ENCODE measurements around the gene TMEFF1.
"Not testable (repeated sequence)": the region's sequence is repeated elsewhere in the genome, so short reads cannot be mapped to it uniquely, and the experiment has no call there.

Gene TMEFF1

DNA sequence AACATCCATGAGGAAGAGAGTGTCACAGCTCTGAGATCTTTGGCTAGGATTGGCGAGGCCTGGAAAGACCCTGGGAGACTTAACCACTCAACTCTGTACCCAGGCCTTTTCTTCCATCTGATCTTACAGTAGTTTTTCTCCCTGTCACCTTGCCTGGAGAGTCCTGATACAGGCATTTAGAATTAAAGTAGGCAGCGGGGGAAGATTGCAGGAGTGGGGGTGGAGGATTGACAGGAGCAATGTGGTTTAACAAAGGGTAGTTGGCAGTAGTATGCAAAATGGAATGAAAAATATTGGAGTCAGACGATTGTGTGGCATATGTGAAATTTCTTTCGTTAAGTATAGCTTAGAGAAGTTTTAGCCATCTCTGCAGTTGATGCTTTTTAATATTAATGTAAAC, 16.9 kb downstream of the TMEFF1 start:
- DNase-seq (ENCODE audit: low read depth), result no peak
- no peak overlapping the region for H3K4me3 ChIP-seq (ENCODE audit: low read depth, low read length)
- TF ChIP-seq, protein P1, sequence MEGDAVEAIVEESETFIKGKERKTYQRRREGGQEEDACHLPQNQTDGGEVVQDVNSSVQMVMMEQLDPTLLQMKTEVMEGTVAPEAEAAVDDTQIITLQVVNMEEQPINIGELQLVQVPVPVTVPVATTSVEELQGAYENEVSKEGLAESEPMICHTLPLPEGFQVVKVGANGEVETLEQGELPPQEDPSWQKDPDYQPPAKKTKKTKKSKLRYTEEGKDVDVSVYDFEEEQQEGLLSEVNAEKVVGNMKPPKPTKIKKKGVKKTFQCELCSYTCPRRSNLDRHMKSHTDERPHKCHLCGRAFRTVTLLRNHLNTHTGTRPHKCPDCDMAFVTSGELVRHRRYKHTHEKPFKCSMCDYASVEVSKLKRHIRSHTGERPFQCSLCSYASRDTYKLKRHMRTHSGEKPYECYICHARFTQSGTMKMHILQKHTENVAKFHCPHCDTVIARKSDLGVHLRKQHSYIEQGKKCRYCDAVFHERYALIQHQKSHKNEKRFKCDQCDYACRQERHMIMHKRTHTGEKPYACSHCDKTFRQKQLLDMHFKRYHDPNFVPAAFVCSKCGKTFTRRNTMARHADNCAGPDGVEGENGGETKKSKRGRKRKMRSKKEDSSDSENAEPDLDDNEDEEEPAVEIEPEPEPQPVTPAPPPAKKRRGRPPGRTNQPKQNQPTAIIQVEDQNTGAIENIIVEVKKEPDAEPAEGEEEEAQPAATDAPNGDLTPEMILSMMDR (IDR thresholded peaks at IDR 0.05; ENCODE audit: insufficient read depth, low read depth, low read length, missing control alignments), result no peak

DNA sequence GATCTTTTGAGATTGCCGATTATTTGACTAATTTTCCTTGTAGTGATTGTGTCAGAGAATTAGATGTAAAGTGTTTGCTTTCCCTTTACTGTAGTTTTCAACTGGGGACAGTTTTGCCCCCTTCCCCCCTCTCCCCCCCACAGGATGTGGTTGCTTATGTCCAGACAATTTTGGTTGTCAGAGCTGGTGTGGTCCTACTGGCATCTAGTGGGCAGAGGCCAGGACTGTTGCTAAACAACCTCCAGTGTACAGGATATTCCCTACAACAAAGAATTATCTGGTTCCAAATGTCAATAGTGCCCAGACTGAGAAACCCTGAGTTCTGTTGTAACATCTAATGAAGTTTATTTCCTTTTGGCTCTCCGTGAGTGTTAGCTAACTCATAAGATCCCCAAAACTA, 20.0 kb downstream of the TMEFF1 start:
- peak; percentile 8 for DNase-seq (ENCODE audit: low read depth)
- H3K4me3 ChIP-seq (ENCODE audit: low read depth, low read length), result no peak overlapping the region
- TF ChIP-seq, protein P1 (IDR thresholded peaks at IDR 0.05; ENCODE audit: insufficient read depth, low read depth, low read length, missing control alignments), result no peak

DNA sequence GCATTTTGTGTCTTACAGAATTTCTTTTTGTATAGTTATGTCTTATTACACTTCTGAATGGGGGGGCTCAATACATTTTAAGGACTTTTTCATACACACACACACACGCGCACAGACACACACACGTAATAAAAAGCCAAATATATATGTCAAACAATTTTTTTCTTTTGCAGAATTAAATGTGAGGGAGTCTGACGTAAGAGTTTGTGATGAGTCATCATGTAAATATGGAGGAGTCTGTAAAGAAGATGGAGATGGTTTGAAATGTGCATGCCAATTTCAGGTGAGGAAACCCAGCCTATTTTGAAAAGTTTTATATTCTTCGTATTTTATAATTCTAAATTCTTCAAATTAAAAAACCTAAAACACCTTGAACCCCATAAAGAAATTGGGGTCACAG, 25.6 kb downstream of the TMEFF1 start:
- no peak for DNase-seq (ENCODE audit: low read depth)
- H3K4me3 ChIP-seq (ENCODE audit: low read depth, low read length), result no peak overlapping the region
- TF ChIP-seq, protein P1 (IDR thresholded peaks at IDR 0.05; ENCODE audit: insufficient read depth, low read depth, low read length, missing control alignments), result no peak

DNA sequence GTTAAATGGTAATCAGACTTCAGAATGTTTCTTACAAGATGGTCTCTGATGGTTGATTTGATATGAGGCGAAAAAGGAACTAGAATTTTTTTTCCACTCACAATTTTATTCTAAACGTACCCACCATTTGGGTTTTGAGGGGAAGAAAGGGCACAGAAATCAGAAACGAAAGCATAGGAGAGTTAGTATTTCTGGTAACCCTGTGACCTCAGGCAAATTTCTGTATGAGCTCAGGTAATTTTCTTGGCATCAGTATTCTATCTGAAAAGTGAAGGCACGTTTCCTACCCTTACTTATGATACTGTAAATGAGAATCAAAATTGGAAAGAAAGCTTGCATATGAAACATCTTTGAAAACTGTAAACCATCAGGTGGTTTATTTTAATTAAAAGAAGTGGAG, 26.5 kb downstream of the TMEFF1 start:
- TF ChIP-seq, protein P1 (IDR thresholded peaks at IDR 0.05; ENCODE audit: insufficient read depth, low read depth, low read length, missing control alignments), result no peak
- no peak for DNase-seq (ENCODE audit: low read depth)
- no peak overlapping the region for H3K4me3 ChIP-seq (ENCODE audit: low read depth, low read length)

DNA sequence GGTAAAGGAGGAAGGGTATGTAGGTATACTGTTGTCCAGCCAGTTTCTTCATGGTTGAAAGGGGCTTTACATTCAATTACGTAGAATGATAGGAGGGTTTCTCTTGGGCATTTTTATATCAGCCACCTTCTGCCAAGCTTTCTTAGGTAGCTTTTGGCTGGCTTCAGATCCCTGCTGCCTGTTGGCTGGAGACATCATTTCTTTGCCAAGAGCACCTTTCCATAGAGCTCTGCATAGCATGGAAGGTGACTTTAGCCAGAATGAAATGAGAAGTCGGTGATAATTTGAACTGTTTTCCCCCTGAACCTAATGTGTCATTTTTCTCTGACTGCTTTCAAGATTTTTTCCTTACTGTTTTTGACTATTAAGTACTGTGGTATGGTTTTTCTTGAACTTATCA, 26.9 kb downstream of the TMEFF1 start:
- DNase-seq (ENCODE audit: low read depth), result no peak
- TF ChIP-seq, protein P1 (IDR thresholded peaks at IDR 0.05; ENCODE audit: insufficient read depth, low read depth, low read length, missing control alignments), result no peak
- no peak overlapping the region for H3K4me3 ChIP-seq (ENCODE audit: low read depth, low read length)

DNA sequence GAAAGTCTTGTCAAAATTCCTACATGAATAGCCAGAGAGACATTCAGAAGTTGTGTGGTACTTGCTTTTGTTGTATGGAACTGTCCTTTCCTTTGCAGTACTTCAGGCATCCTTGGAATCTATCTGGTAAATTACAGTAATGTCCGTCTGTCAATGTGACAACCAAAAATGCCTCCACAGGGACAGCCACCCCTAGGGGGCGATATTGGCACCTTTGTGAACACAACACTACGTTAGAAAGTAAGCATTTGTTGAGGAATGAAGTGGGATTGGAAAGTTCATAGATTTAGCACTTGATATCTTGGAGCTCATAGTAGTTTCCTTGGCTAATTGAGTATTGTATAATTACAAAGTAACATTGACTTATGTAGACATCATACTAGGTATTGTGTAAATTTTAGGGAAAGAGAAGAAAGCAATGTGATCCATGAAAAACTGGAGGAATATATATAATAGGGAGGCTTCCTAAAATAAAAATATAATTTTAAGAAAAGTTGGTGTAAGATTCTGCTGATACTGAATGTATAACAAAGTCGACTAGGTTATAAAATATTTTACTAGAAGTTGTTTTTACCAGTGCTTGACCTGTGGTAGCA, 32.7 kb downstream of the TMEFF1 start:
- H3K4me3 ChIP-seq (ENCODE audit: low read depth, low read length), result no peak overlapping the region
- TF ChIP-seq, protein P1 (IDR thresholded peaks at IDR 0.05; ENCODE audit: insufficient read depth, low read depth, low read length, missing control alignments), result peak; percentile 83
- DNase-seq (ENCODE audit: low read depth), result peak; percentile 73

DNA sequence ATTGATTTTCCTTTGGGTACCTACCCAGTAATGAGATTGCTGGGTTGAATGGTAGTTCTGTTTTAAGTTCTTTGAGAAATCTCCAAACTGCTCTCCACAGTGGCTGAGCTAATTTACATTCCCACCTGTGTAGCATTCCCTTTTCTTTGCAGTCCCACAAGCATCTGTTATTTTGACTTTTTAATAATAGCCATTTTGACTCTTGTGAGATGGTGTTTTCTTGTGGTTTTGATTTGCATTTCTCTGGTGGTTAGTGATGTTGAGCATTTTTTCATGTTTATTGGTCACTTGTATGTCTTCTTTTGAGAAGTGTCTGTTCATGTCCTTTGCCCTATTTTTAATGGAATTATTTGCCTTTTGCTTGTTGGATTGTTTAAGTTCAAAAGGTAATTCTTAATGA, 34.4 kb downstream of the TMEFF1 start:
- DNase-seq (ENCODE audit: low read depth), result peak; percentile 10
- not testable (repeated sequence) for H3K4me3 ChIP-seq (ENCODE audit: low read depth, low read length)
